DOHH2 (cell line): ENCODE data around the gene CSF2RB.

Experiments
- H3F3A ChIP-seq: fragments of 200-600 bp; sonication (generic), shearing (Covaris generic); 2 replicates; pipeline ENCODE4 v1.6.0; 2016; ENCODE audit warnings: antibody characterized with exemption, mild to moderate bottlenecking; ENCODE audit not compliant: control insufficient read depth, insufficient read depth
- H3K27ac ChIP-seq: fragments of 200-600 bp; sonication (generic); 2 replicates; pipeline ENCODE4 v1.5.1; 2014; ENCODE audit warnings: low read depth, mild to moderate bottlenecking, low read length, moderate library complexity
- H3K27me3 ChIP-seq: fragments of 200-600 bp; sonication (generic); 2 replicates; pipeline ENCODE4 v1.6.1; 2014; ENCODE audit warnings: mild to moderate bottlenecking, low read length, mixed read lengths; ENCODE audit not compliant: control insufficient read depth
- H3K36me3 ChIP-seq: fragments of 200-600 bp; sonication (generic); 2 replicates; pipeline ENCODE4 v1.6.1; 2014; ENCODE audit warnings: mild to moderate bottlenecking, low read length, moderate library complexity, mixed read lengths; ENCODE audit not compliant: control insufficient read depth
- H3K4me1 ChIP-seq: fragments of 200-600 bp; sonication (generic); 2 replicates; pipeline ENCODE4 v1.6.1; 2014; ENCODE audit warnings: mild to moderate bottlenecking, low read length, mixed read lengths; ENCODE audit not compliant: control insufficient read depth
- H3K4me2 ChIP-seq: fragments of 200-600 bp; sonication (generic); 2 replicates; pipeline ENCODE4 v1.6.0; 2014; ENCODE audit warnings: mild to moderate bottlenecking, low read length, moderate library complexity
- H3K4me3 ChIP-seq: fragments of 200-600 bp; sonication (generic); 2 replicates; pipeline ENCODE4 v1.5.1; 2014; ENCODE audit warnings: mild to moderate bottlenecking, low read length, mixed read lengths
- H3K79me2 ChIP-seq: fragments of 200-600 bp; sonication (generic); 2 replicates; pipeline ENCODE4 v1.6.1; 2014; ENCODE audit warnings: mild to moderate bottlenecking, low read length, mixed read lengths; ENCODE audit not compliant: control insufficient read depth
- H3K9me2 ChIP-seq: fragments of 200-600 bp; sonication (generic); replicated peaks from 2 replicates; pipeline ENCODE4 v1.6.1; 2014; ENCODE audit warnings: mild to moderate bottlenecking, low read length, mixed read lengths; ENCODE audit not compliant: control insufficient read depth
- H3K9me3 ChIP-seq: fragments of 200-600 bp; sonication (generic); 2 replicates; pipeline ENCODE4 v1.6.1; 2014; ENCODE audit warnings: antibody characterized with exemption, low read length, mixed read lengths; ENCODE audit not compliant: control insufficient read depth, insufficient read depth
- H4K20me1 ChIP-seq: fragments of 200-600 bp; sonication (generic); 2 replicates; pipeline ENCODE4 v1.6.0; 2014; ENCODE audit warnings: low read depth, mild to moderate bottlenecking, antibody characterized with exemption, low read length, moderate library complexity; ENCODE audit not compliant: control insufficient read depth, insufficient read depth
- EZH2phosphoT487 ChIP-seq: fragments of 200-600 bp; sonication (generic); IDR thresholded peaks from 2 replicates; pipeline ENCODE4 v1.6.1; 2017; ENCODE audit warnings: borderline replicate concordance, mild to moderate bottlenecking, antibody characterized with exemption, low read length, moderate library complexity, mixed read lengths
- TF ChIP-seq, protein P1 (sequence below): fragments of 200-600 bp; sonication (generic); IDR thresholded peaks from one replicate; pipeline ENCODE4 v1.5.1; 2014; ENCODE audit warnings: antibody characterized with exemption, mild to moderate bottlenecking, low read depth, low read length; ENCODE audit not compliant: poor library complexity, severe bottlenecking

The CSF2RB gene

DNA sequence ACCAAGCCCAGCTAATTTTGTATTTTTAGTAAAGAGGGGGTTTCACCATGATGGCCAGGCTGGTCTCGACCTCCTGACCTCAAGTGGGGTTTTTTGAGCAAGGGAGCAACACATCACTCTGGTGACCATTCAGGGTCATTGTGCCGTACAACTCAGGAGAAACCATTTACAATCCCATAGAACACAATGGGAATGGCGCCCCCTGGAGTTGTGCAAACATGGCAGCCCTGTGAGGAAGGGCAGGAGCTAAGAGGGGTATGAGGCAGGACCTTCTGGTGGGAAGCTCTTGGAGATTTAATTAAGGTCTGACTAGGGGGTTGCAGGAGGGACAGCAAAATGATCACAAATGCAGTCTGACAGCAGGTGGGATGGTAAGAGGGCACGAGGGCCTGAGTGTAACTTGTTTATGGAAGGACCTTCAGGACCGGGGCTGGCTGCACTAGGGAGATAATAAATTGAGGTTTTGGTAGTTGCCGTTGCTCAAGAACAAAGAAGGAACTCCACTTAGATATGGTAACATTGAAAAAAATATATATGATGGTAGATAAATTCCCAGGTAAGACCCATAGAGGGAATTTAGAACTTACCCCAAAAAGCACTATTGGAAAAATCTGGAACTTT lies 9.1 kb upstream of the CSF2RB start:
- no peaks in the 10 kb centered on the region for H3K27me3 ChIP-seq
- peaks cover 12% of the 10 kb centered on the region for H3F3A ChIP-seq
- TF ChIP-seq, protein P1, sequence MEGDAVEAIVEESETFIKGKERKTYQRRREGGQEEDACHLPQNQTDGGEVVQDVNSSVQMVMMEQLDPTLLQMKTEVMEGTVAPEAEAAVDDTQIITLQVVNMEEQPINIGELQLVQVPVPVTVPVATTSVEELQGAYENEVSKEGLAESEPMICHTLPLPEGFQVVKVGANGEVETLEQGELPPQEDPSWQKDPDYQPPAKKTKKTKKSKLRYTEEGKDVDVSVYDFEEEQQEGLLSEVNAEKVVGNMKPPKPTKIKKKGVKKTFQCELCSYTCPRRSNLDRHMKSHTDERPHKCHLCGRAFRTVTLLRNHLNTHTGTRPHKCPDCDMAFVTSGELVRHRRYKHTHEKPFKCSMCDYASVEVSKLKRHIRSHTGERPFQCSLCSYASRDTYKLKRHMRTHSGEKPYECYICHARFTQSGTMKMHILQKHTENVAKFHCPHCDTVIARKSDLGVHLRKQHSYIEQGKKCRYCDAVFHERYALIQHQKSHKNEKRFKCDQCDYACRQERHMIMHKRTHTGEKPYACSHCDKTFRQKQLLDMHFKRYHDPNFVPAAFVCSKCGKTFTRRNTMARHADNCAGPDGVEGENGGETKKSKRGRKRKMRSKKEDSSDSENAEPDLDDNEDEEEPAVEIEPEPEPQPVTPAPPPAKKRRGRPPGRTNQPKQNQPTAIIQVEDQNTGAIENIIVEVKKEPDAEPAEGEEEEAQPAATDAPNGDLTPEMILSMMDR, result peak; percentile 55
- TF ChIP-seq EZH2phosphoT487, result no peak

GRCh38 chr22:36907253-36908195 lies 5.9 kb upstream of the CSF2RB start:
- H3K36me3 ChIP-seq, result no peaks in the 10 kb centered on the region
- H3K9me2 ChIP-seq, result no peaks in the 10 kb centered on the region
- peaks cover 3% of the 10 kb centered on the region; the same call in 1 of the 2 replicates for H3K27me3 ChIP-seq
- peaks cover 2% of the 10 kb centered on the region; the same call in 1 of the 2 replicates for H3K9me3 ChIP-seq
- peaks cover 63% of the 10 kb centered on the region for H3K4me1 ChIP-seq
- H3F3A ChIP-seq, result peaks cover 13% of the 10 kb centered on the region
- no peaks in the 10 kb centered on the region for H4K20me1 ChIP-seq
- peak overlapping the region; percentile 93 for H3K4me2 ChIP-seq
- H3K79me2 ChIP-seq, result no peaks in the 10 kb centered on the region
- peak overlapping the region; percentile 68 for H3K4me3 ChIP-seq
- H3K27ac ChIP-seq, result peak overlapping the region; percentile 89
- TF ChIP-seq, protein P1, result no peak
- no peak for TF ChIP-seq EZH2phosphoT487

More for the DNA sequence above, 9.1 kb upstream of the CSF2RB start:
- peaks cover 7% of the 10 kb centered on the region; the same call in 1 of the 2 replicates for H3K9me3 ChIP-seq
- H3K9me2 ChIP-seq, result no peaks in the 10 kb centered on the region
- no peak overlapping the region for H3K4me2 ChIP-seq
- H3K4me1 ChIP-seq, result peaks cover 54% of the 10 kb centered on the region
- H3K4me3 ChIP-seq, result no peak overlapping the region
- H4K20me1 ChIP-seq, result no peaks in the 10 kb centered on the region
- no peak overlapping the region for H3K27ac ChIP-seq
- H3K36me3 ChIP-seq, result no peaks in the 10 kb centered on the region
- H3K79me2 ChIP-seq, result no peaks in the 10 kb centered on the region

DNA sequence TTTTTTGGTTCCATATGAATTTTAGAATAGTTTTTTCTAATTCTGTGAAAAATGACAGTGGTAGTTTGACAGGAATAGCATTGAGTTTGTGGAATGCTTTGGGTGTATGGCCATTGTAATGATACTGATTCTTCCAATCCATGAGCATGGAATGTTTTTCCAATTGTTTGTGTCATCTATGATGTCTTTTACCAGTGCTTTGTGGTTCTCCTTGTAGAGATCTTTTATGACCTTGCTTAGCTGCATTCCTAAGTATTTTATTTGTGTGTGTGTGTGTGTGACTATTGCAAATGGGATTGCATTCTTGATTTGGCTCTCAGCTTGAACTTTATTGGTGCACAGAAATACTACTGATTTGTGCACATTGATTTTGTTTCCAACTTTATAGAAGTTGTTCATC lies 3.0 kb upstream of the CSF2RB start:
- Histone ChIP-seq H3K4me3 (no peak overlapping the region), H3K9me3 (no peaks in the 10 kb centered on the region), H4K20me1 (no peaks in the 10 kb centered on the region), H3F3A (peaks cover 28% of the 10 kb centered on the region), H3K4me1 (peaks cover 84% of the 10 kb centered on the region), H3K36me3 (no peaks in the 10 kb centered on the region; the same call in 1 of the 2 replicates), H3K27ac (no peak overlapping the region), H3K4me2 (no peak overlapping the region), H3K9me2 (no peaks in the 10 kb centered on the region), H3K79me2 (peaks cover 20% of the 10 kb centered on the region), H3K27me3 (peaks cover 3% of the 10 kb centered on the region; the same call in 1 of the 2 replicates)
- TF ChIP-seq, protein P1, result no peak
- no peak for TF ChIP-seq EZH2phosphoT487
